OCI-LY3 (cell line): ENCODE measurements around the gene EGFLAM.

Experiments
- EZH2phosphoT487 ChIP-seq: fragments of 200-600 bp; shearing (Covaris generic); IDR thresholded peaks from 2 replicates; pipeline ENCODE4 v1.6.1; 2018; ENCODE audit warnings: antibody characterized with exemption, mixed run types, low read depth
- TF ChIP-seq, protein P1 (sequence below): fragments of 200-600, 300-600 bp; sonication (generic); IDR thresholded peaks from 2 replicates; pipeline ENCODE4 v1.5.1; 2014; ENCODE audit warnings: antibody characterized with exemption, low read length, low read depth

DNA sequence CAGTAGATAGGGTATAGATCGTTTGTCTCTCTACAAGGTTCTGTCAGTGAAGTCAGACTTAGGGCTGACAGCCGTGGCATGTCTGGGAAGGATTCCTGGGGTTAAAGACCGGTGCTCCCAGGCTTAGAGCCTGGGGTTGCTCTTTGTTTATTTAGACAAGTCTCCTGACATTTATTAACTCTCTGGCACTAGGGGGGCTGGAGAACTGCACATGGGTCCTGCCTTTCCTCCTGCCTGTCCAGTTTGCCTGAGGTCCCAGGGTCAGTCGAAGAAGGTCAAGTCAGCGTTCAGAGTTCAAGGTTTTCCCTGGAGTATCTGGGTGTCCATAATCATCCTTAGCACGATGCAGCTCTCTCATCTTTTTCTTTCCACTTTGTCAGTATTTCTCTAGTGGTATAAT, 5.6 kb downstream of the EGFLAM start:
- TF ChIP-seq, protein P1, sequence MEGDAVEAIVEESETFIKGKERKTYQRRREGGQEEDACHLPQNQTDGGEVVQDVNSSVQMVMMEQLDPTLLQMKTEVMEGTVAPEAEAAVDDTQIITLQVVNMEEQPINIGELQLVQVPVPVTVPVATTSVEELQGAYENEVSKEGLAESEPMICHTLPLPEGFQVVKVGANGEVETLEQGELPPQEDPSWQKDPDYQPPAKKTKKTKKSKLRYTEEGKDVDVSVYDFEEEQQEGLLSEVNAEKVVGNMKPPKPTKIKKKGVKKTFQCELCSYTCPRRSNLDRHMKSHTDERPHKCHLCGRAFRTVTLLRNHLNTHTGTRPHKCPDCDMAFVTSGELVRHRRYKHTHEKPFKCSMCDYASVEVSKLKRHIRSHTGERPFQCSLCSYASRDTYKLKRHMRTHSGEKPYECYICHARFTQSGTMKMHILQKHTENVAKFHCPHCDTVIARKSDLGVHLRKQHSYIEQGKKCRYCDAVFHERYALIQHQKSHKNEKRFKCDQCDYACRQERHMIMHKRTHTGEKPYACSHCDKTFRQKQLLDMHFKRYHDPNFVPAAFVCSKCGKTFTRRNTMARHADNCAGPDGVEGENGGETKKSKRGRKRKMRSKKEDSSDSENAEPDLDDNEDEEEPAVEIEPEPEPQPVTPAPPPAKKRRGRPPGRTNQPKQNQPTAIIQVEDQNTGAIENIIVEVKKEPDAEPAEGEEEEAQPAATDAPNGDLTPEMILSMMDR = no peak
- TF ChIP-seq EZH2phosphoT487 = no peak
